NK-92 (cell line): Measurements from ENCODE around the gene ANKRD65.
"Not testable (repeated sequence)": the region's sequence is repeated elsewhere in the genome, so short reads cannot be mapped to it uniquely, and the experiment has no call there.

Source experiments
- DNase-seq: peaks from one replicate; lab custom pipeline; 2025; ENCODE audit not compliant: unreplicated experiment; lab: John Stamatoyannopoulos, UW

ANKRD65 gene

DNA sequence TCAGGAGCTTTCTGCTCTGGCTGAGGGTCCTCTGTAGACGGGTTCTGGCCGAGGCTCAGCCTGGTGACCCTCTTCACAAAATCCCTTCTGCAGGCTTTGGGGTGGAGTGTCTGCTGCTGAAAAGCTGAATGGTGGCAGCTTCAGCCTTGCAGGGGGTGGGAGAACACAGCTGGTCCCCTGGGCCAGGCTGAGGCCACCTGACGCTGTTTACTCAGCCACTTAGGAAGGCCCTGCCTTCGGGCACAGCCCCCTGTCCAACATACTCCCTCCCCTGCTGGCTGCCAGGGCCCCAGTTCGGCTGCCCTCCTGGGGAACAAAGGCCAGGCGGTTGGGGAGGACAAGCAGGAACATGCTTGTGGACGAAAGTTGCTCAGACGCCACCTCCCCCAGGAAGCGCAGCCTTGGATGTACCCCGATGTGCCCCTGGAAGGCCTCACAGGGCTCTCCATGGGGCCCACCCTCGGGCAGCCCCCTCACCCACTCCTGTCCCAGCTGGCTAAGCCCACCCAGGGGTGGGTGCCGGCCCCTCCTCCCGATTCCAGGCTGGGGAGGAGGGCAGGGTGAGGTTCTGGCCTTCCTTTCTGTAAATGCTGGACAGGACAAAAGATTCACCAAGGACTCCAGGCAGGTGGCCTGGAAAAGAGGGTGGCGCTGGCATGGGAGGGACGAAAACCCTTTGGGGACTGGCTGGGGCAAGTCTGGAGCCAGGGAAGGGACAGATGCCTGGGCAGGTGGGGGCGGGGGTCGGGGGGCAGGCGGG, at the start of gene ANKRD65:
Gene ANKRD65, minus strand, starts transcription at position 130 of the 760 bp plus-strand sequence. CDS start 271 bp downstream, outside the sequence.
- no peak for DNase-seq

DNA sequence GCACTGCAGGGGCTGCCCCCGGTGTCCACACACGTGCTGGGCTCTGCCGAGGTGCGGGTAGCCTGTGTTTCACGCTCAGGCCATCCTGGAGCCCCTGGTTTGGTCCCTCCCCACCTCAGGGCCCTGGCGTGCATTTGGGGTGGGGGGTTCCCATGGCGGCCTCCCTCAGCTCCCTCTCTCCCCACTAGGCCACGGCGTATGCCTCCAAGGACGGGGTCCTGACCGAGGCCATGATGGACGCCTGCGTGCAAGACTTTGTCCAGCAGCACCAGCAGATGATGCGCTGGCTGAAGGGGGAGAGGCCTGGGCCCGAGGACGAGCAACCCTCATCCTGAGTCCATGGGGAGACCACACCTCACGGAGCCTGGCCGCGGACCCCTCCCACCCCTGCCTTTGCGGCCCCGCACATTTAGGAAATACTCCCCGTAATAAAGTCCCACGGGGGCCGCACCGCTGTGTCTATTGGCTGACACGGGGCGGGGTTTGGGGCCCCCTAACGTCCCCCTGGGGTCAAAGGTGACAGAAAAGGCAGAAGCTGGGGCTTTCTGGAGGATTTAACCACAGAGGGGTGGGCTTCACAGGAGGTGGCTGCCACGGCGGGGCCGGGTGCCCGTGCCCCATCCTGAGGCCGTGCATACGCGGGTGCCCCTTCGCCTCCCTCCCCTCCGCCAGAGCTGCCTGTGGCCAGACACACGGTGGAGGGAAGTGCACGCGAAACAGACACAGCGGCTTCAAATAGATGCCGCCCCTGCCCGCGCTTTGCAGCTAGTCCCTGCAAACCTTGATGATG, 47.3 kb upstream of the ANKRD65 start:
- not testable (repeated sequence) for DNase-seq

DNA sequence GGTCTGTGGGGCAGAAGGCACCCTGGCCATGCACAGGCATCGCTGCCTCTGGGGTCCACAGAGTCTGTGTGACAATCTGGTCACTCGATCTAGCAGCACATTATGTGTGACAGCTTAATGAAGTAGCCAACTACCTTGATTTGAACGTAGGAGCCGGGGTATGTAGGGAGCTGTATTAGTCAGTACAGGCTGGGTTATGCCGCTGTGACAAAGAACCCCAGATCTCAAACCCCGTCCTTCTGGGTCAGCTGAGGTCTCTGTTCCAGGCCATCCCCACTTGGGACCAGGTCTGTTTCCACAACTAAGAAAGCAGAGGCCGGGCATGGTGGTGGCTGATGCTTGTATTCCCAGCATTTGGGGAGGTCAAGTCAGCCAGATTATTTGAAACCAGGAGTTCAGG, 42.2 kb upstream of the ANKRD65 start:
- DNase-seq, result no peak

DNA sequence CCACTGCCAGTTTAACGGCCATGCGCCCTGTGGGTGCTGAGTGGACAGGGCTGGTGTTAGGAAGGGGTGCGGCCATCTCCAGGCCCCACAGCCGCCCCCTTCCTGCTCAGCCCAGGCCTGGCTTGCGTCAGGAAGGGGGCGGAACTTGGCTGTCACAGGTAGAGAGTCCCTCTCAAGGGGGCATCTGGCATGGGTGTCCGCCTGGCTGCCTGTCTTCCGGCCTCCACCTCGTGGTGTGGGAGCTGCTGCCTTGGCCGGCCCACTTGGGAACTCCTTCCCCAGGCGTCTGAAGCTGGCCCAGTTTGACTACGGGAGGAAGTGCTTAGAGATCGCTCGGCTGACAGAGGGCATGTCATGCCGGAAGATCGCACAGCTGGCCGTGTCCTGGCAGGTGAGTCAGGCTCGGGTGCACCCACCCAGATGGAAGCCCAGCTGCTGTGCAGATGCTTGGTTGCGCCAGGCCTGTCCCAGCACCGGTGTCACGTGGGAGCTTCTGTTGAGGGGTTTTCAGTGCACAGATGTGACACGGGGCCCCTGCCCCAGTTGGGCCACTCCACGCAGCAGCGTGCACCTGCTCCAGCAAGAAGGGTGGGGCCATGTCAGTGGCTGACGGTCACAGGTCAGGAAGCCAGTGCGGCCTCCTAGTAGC, 41.4 kb upstream of the ANKRD65 start:
- no peak for DNase-seq

DNA sequence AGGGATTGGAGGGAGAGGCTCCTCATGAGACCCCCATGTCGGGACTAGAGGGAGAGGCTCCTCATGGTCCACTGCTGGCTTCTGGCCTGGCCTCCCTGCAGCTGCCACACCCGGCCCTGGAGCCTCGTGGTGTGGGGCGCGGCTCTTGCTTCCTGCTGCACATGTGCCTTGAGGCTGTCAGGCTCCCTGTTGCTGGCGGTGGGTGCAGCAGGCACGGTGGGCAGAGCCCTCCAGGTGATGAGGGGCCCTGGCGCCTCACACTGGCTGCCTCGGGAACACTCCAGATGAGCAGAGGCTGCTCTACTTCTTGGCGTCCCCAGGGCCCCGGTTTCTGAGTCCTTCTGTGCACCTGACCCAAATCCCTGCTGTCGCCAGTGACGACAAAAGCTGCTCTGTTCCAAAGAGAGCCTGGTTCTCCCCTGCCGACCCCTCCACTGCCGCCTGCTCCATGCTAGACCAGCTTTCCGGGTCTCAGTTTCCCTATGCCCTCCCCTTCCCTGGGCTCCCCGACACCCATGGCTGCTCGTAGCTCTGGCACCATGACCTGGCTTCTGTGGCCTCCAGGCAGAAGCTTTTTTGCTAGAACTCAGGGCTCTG, 40.7 kb upstream of the ANKRD65 start:
- DNase-seq, result no peak

DNA sequence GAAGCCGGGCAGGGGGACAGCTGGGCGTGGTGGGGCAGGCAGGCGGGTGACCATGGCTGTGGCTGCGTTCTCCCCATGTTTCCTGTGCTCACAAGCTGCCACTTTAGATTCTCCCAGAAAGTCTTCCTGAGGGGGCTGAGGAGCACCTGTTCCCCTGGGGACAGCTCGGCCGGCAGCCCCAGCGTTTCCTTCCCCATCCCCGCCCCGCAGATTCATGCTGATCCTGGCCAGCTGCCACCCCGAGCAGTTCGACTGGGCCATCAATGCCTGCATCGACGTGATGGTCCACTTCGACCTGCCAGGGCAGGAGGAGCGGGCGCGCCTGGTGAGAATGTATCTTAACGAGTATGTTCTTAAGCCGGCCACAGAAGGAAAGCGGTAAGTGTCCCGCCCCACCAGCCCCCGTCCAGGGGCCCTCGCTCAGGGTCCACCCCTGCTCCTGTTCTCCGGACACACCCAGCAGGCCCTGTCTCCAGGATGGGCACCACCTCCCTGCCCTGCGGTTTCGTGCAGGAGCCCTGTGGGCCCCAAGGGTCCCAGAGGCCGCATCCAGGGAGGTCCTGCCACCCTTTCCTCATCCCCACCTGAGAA, 39.6 kb upstream of the ANKRD65 start:
- DNase-seq, result no peak

DNA sequence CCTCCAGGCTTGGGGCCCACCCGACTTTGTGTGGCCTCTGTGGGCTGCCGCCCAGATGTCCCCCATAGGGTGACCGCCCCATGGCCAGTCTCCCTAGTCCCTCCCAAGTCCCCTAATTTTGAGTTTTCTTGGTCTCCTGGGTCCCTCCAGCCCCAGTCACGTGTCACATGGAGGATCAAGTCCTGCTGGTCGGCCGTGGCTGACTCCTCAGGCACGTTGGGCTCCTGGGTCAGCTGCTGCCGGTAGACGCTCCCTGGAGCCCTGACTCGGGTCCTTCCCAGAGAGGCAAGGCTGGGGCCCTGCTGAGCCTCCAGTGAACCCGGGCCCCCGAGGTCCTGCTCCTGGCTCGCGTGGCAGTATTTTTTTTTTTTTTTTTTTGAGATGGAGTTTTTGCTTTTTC, 38.6 kb upstream of the ANKRD65 start:
- not testable (repeated sequence) for DNase-seq

DNA sequence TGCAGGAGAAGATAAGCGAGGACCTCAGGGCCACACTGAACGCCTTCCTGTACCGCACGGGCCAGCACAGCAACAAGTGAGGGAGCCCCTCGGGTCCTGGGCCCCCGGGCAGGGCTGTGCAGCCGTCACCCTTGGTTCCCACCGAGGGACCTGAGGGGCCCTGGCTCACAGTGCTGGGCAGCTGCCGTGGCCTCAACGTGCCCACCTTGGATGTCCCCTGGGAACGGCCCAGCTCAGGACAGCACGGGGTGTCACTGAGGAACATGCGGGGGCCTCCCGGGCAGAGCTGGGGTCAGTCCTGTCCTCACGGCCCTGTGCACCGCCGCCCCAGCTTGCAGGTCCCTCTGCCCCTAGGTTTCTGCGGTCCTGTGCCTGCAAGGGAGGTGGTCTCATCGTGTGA, 38.1 kb upstream of the ANKRD65 start:
- DNase-seq, result not testable (repeated sequence)

DNA sequence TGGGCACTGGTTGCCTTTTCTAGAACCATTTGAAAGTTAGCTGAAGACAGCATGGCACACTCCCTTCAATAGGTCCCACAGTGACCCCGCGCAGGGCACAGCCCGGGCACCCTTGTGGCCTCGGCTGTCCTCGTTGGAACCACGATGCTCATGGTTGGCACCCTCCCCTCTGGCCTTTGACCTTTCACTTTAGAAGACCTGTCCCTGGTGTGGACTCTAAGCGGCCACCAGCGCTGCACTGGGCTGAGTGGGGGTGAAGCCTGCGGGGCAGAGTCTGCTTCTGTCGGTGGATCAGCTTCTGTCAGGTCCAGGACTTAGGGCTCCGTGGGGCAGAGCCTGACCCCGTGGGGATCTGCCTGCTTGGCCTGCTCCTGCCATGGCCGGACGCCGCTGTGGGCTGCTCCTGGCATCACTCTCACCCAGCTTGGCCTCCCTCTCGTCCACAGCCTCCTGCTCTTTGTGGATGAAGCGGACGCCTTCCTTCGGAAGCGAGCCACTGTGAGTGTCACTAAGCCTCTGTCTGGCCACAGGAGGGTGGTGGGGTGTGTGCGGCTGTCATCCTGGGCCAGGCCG, 35.7 kb upstream of the ANKRD65 start:
- DNase-seq, result not testable (repeated sequence)

DNA sequence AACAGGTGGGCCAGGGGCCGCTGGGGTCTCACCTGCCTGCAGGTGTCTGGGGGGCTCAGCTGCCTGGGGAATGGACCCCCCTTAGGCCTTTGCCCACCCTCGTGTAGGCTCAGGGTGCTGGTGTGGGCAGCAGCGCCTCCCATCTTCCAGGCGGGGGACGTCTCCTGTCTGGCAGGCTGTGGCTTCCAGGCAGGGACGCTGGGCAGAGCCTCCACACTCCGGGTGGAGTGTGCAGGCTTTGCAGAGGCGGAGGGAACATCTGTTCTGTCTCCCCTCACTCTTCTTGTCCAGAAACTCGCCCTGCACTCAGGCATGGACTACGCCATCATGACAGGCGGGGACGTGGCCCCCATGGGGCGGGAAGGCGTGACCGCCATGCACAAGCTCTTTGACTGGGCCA, 34.9 kb upstream of the ANKRD65 start:
- DNase-seq, result not testable (repeated sequence)

DNA sequence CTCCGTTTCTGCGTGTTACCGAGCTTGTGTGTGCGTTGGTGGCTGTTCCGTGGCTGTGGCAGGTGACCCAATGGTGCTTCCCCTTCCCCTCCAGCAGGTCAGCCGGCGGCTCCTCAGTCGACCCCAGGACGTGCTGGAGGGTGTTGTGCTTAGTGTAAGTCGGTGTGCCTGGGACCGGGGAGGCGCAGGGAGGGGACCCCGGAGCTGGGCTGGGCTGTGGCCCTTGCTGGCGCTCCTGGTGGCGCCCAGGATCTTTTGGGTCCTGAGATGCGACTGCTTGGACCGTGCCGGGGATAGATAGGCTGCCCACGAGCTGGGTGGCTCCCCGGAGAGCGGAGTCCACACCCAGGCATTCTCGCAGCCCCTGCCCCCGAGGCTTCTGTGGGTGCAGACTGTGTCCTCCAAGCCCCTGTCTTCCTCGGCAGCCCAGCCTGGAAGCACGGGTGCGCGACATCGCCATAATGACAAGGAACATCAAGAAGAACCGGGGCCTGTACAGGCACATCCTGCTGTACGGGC, 34.3 kb upstream of the ANKRD65 start:
- DNase-seq, result no peak

DNA sequence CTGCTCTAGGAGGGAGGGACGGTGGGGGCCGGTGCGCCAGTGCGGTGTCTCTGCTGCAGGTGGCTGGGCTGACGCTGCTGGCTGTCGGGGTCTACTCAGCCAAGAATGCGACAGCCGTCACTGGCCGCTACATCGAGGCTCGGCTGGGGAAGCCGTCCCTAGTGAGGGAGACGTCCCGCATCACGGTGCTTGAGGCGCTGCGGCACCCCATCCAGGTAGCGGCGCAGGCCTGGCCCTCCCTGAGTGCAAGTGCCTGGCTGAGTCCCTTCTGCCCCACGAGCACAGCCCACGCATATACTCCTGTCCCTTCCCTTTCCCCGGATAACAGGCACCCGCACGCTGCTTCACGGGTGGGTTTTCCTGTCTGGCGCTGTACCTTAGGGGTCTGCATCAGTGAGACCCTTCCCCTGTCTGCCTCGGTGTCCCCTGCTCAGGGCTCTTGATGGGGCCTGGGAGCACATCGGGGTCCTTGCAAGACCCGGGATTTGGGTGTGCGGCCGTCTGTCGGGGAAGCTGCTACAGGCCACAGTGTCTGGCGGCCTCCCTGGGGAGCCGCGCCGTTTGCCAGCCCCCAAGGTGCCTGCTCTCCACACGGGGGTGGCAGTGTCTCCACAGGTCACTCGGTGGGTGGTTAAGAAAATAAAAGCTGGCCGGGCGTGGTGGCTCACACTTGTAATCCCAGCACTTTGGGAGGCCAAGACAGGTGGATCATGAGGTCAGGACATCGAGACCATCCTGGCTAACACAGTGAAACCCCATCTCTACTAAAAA, 33.4 kb upstream of the ANKRD65 start:
- DNase-seq, result not testable (repeated sequence)

DNA sequence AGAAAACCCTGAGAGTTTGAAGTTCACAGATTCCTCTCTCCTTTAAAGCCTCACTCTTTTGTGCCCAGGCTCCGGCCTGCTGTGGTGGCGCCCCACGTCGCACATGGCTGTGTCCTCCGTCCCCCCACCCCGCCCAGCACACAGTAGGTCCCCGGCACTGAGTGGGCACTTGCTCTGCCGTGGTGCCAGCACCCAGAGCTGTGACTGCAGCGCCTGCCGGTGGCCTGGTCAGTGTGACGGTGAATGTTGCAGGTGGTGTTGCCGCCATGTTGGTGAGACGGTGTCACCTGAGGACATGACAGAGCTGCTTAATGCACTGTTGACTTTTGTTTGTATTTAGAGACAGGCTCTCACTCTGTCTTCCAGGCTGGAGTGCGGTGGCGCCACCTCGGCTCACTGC, 31.8 kb upstream of the ANKRD65 start:
- no peak for DNase-seq

DNA sequence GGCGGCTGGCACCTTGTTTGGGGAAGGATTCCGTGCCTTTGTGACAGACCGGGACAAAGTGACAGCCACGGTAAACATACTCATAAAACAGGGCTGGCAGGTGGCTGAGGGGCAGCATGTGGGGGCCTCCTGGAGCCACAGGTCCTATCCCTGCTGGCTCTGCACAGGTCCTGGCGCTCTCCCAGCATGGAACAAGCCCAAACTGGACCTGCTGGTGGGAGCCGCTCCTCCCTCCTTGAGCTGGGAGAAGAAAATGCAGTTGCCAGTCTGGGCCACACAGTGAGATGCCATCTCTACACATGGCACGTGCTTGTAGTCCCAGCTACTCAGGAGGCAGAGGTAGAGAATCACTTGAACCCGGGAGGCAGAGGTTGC, 31.3 kb upstream of the ANKRD65 start:
- DNase-seq, result not testable (repeated sequence)

DNA sequence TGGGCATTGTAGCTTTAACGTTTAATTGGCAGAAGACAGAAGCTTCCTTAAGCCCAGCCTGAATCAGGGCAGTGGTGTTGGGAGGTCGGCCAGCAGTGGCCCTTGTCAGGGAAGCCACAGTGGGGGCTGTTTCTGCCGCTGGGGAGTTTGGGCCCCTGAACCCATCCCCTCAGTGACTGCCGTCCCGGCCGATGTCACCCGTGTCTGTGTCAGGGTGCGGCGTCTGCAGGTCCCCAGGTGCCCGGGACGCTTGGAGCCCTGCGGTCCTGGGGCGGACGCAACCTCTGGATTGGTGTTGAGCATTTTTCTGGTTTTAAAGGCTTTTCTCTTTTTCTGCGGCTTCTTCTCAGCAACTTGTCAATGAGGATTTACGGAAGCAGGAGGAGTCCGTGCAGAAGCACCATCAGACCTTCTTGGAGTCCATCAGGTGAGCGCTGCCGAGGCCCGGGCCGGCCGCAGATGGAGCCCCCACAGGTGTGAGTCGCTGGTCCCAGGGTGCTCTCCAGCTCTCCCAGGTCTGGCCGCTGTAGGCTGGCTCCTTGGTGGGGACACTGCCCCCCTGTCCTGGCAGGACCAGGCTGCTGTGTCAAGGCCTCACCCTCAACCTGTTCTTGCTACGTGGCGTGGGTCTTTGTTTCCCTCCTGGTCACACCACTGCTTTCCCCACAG, 30.8 kb upstream of the ANKRD65 start:
- no peak for DNase-seq

DNA sequence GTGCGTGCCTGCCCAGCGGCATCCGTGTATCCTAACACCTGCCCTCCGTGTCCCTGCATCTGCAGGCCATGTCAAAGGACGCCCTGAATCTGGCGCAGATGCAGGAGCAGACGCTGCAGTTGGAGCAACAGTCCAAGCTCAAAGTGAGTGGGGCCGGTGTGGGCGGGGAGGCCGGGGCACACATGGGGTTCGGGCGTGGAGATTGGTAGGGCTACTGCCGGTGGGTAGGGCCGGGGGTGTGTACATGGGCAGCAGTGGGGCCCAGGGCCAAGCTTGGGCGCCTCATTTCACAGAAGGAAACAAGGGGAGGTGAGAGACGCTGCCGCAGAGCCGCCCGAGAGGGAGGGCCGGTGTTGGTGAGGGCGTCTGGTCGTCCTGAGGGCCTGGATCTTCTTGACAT, 29.5 kb upstream of the ANKRD65 start:
- DNase-seq, result not testable (repeated sequence)

DNA sequence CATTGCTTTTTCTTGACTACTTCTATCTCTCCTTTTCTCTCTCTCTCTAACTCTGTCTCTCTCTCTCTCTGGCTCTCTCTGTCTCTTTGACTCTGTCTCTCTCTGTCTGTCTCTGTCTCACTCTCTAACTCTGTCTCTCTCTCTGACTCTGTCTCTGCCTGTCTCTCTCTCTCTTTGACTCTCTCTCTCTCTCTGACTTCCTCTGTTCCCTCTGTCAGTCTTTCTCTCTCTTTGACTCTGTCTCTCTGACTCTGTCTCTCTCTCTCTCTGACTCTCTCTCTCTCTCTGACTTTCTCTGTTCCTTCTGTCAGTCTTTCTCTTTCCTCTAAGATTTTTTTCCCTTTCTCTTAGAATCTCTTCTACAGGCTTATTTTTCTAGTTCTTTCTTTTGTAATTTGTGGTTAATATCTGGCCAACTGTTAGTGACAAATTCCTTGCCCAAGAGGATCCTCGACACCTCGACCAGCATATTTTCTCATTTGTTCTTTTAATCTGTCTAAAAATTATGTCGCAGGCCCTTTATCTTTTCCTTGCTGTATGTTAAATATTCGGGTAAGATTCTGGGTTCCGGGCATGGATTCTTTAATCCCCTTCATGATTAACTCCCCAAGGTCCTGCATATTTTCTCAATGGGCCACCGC, 28.1 kb upstream of the ANKRD65 start, which contains the start of gene ATAD3C:
Gene ATAD3C, plus strand, starts transcription at position 591 of the 641 bp plus-strand sequence. CDS start 995 bp downstream, outside the sequence.
- DNase-seq, result no peak

DNA sequence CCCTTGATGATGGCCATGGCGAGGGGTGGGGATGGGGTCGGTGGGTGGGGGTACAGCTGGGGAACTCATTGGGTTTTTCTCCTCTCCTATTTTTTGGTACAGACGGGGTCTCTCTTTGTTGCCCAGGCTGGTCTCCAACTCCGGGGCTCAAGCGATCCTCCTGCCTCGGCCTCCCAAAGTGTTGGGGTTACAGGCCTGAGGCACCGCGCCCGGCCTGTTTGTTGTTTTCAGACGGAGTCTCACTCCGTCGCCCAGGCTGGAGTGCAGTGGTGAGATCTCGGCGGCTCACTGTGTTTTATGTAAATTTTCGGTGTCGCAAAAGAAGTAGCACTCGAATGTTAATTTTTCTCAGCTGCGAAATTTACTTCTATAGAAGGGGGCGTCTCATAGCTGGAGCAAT, 25.6 kb upstream of the ANKRD65 start:
- DNase-seq, result not testable (repeated sequence)
